ENCODE data around the gene DIPK1C.
A peak's percentile ranks its signal among the peaks of the same experiment; 100 is the strongest.

Gene DIPK1C

GRCh38 chr18:74420926-74421325, 36.2 kb downstream of the DIPK1C start:
- FAIRE-seq (peak; percentile 85), DNase-seq (ENCODE audit: insufficient read length, low spot score) (no peak)
- TF ChIP-seq, protein P1, sequence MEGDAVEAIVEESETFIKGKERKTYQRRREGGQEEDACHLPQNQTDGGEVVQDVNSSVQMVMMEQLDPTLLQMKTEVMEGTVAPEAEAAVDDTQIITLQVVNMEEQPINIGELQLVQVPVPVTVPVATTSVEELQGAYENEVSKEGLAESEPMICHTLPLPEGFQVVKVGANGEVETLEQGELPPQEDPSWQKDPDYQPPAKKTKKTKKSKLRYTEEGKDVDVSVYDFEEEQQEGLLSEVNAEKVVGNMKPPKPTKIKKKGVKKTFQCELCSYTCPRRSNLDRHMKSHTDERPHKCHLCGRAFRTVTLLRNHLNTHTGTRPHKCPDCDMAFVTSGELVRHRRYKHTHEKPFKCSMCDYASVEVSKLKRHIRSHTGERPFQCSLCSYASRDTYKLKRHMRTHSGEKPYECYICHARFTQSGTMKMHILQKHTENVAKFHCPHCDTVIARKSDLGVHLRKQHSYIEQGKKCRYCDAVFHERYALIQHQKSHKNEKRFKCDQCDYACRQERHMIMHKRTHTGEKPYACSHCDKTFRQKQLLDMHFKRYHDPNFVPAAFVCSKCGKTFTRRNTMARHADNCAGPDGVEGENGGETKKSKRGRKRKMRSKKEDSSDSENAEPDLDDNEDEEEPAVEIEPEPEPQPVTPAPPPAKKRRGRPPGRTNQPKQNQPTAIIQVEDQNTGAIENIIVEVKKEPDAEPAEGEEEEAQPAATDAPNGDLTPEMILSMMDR (IDR thresholded peaks at IDR 0.05; ENCODE audit: insufficient read depth, missing control alignments) = no peak

DNA sequence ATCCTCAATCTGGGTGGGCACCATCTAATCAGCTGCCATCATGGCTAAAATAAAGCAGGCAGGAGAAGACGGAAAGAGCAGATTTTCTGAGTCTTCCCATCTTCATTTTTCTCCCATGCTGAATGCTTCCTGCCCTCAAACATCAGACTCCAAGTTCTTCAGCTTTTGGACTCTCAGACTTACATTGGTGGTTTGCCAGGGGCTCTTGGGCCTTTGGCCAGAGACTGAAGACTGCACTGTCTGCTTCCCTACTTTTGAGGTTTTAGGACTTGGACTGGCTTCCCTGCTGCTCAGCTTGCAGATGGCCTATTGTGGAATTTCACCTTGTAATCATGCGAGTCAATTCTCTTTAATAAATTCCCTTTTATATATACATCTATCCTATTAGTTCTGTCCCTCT, 36.6 kb downstream of the DIPK1C start:
- no peak for DNase-seq (ENCODE audit: insufficient read length, low spot score)
- TF ChIP-seq, protein P1 (IDR thresholded peaks at IDR 0.05; ENCODE audit: insufficient read depth, missing control alignments) = no peak
- no peak for FAIRE-seq

DNA sequence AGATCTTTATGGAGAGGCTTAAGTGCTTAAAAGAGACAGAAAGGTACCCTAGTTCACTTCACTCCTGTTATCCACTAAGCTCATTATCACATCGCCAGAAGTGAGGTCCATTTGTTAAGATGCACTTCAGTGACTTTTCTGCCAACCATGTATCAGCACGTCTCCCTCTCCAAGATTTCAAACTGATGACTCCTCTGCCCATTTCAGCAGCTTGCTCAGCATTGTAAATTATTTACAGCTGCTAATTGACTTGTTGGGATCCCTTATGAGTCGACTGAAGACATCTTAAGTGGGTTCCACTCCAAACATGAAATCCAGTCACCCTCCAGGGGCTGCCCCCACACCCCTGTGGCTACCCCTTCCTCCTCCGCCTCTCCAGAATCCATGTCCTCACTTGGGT, 37.3 kb downstream of the DIPK1C start:
- DNase-seq (ENCODE audit: insufficient read length, low spot score) (no peak), FAIRE-seq (peak; percentile 92)
- TF ChIP-seq, protein P1 (IDR thresholded peaks at IDR 0.05; ENCODE audit: insufficient read depth, missing control alignments) = no peak

- DNase-seq (ENCODE audit: insufficient read length, low spot score) (no peak), FAIRE-seq (peak; percentile 71)
- TF ChIP-seq, protein P1 (IDR thresholded peaks at IDR 0.05; ENCODE audit: insufficient read depth, missing control alignments) = no peak
These were observed 39.1 kb downstream of the DIPK1C start for GRCh38 chr18:74418023-74418422.

GRCh38 chr18:74416124-74416523, 41.0 kb downstream of the DIPK1C start:
- no peak for DNase-seq (ENCODE audit: insufficient read length, low spot score)
- FAIRE-seq = no peak
- TF ChIP-seq, protein P1 (IDR thresholded peaks at IDR 0.05; ENCODE audit: insufficient read depth, missing control alignments) = no peak

- TF ChIP-seq, protein P1 (IDR thresholded peaks at IDR 0.05; ENCODE audit: insufficient read depth, missing control alignments) = no peak
- FAIRE-seq (no peak), DNase-seq (ENCODE audit: insufficient read length, low spot score) (no peak)
These were observed 42.1 kb downstream of the DIPK1C start for GRCh38 chr18:74414953-74415515.

GRCh38 chr18:74413836-74414235, 43.3 kb downstream of the DIPK1C start:
- TF ChIP-seq, protein P1 (IDR thresholded peaks at IDR 0.05; ENCODE audit: insufficient read depth, missing control alignments) = no peak
- no peak for FAIRE-seq
- DNase-seq (ENCODE audit: insufficient read length, low spot score) = no peak

Measured in D721Med (cell line).